HG02610 (cell line): ENCODE data around the gene TUSC2.
A peak's percentile ranks its signal among the peaks of the same experiment; 100 is the strongest.

ENCODE experiments used
- ATAC-seq: cut with Tn5 transposase; IDR thresholded peaks from one replicate; pipeline ENCODE4 v1.9.1; 2021; ENCODE audit warnings: mild to moderate bottlenecking, moderate library complexity; ENCODE audit not compliant: unreplicated experiment

Gene TUSC2

DNA sequence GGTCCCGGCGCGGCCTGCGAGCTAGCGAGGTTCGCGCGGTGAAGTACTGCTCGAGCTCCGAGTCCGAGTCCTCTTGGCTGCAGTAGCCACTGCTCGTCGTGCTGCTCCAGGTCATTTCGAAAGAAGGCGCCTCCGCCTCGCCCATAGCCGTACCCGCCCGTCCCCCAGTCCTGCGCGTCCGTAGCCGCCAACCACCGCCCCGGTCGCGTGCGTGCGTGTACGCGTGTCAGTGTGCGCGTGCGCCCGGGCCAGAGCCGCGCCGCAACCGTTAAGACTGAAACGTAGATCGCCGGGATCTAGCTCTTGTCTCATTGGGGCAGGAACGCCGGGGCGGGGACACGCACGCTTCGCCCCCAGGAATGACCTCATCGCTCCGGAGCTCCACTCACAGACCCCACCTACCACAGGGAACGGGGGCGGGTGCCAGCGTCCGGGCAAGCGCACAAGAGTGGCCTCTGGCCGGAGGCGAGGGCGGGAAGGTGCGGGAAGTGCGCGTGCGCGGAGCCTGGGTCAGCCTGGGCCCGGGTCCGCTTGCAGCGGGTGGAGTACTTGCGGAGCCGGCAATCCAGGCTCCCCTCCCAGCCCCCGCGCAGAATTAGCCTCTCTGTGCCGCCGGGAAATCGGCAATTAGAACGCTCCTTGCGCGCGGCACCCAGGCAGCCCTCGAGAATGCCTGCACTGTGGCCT is 9.3 kb upstream of the TUSC2 start:
- ATAC-seq: peak; percentile 72

DNA sequence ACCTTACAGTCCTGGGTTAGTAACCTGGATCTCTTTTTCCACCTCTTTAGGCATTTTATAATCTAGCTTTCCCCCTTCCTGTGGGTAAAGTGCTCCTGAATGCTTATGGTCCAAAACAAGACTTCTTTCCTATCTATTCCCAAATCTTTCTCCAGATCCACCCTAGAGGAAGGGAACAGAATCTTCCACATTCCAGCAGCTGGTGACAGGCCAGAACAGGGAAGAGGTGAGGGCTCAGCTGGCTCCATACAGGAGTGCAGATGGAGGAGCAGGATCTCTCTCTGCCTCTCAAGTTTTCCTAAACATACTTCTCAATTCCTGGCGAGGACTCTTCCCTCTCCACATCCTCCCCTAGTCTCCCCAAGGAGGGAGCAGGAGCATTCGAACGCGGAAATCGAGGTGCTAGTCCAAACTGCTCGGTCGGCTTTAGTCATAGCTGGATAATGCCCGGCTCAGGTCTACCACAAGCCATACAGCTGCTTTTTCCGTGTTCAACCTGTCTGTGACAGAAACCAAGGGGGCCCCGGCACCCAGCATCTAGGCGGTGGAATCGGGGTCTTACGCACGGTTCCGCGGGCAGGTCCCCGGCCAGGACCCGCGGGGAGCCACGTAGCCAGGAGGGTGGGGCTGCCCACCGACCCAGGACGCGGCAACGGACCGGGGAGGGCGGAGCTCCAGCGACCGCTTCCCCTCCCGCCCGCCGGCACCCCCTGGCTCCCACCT is 8.6 kb upstream of the TUSC2 start:
- ATAC-seq: peak; percentile 27

- no peak for ATAC-seq
Measured at GRCh38 chr3:50334339-50335075, 6.5 kb upstream of the TUSC2 start.

DNA sequence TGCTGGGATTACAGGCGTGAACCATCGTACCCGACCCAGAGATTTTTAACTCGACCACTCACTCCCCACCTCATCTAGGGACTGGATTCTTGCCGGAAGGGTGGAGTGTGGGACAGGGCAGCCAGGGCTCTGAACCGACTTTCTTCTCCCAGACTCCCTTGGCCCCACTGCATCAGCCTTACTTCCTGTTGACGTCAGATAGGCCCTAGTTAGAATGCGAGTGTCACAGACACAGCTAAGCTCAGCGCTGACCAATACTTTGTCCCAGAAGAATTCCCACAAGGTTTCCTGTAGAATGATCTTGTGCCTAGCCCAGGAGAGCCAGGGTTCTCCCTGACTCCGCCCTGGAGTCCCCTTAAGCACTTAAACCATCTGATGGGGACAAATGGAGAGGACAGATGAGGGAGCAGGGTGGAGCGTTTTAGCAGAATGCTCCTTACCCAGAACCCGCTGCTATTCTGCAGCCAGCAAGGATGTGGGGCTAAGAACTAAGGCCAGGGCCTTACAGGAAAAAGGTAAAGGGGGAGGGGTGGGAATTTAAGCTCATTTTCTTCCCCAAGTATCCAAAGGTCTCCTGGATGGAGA is 5.8 kb upstream of the TUSC2 start:
- no peak for ATAC-seq

- no peak for ATAC-seq
Measured at GRCh38 chr3:50331364-50331907, 3.4 kb upstream of the TUSC2 start.

GRCh38 chr3:50330330-50330729 is 2.3 kb upstream of the TUSC2 start:
- ATAC-seq: no peak

DNA sequence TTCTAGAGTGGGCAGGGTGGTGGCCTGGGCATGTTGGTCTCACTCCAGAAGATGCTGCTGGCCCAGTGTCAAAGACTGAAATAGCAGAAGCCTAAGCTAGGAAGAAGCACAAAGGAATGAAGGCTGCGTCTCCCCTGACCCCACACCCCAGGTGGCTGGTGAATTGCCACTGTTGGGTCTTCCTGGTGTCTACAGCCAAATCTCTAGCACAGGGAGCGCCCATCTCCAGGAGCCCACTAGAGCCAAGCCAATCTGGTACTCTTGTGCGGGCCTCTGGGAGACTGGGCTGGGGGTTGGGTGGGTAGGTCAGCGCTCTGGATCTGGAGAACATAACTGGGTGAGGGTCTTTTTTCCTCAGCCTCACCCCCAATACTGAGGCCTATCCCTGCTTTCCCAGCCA is 894 bp downstream of the TUSC2 start:
- no peak for ATAC-seq

- no peak for ATAC-seq
Measured at GRCh38 chr3:50326182-50326541, 1.9 kb downstream of the TUSC2 start.

- no peak for ATAC-seq
Measured at GRCh38 chr3:50325497-50326181, 2.4 kb downstream of the TUSC2 start.

DNA sequence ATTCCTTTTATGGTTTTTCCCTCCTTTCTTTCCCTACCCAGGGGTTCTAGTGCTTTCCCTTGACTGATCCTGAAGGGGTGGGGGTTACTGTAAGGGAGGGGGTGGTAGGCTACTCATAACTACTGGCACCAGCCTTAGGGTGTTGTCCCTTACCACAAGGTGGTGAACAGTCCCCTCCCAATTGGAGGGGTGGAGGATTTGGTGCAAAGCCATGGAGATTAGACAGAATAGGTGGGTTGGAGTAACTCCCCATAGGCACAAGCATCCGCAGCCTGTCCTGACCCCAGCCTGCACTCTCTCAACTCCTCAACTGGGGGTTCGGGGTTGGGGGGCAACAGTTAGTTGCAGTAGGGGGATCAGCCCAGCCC is 2.9 kb downstream of the TUSC2 start:
- no peak for ATAC-seq

GRCh38 chr3:50324351-50325112 is 3.5 kb downstream of the TUSC2 start:
- ATAC-seq: peak; percentile 21

DNA sequence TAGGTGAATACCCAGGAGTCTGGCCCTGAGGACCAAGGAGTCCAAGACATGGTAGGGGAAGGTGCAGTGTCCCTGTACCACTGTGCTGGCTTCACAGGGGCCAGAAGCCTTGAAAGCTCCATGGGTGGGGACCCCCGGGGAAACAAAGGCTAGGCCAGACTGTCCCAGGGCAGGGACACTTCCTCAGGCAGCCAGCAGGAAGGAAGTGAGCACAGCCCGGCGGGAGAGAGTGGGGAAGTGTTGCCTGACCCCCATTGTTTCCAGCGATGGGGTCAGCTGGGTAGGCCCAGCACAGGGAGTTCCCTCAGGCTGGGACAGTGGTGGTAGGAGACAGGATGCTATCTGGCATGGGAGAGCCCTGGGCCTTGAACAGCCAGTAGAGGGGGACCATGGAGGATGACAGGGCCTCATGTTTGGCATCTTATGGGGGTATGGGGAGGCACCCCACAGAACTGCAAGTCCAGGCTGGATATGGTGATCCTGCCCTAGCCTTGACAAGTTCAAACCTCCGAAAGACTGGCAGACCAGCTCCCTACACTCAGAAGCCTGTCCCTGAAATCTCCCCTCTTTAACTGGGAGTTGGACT is 4.3 kb downstream of the TUSC2 start:
- ATAC-seq: no peak

DNA sequence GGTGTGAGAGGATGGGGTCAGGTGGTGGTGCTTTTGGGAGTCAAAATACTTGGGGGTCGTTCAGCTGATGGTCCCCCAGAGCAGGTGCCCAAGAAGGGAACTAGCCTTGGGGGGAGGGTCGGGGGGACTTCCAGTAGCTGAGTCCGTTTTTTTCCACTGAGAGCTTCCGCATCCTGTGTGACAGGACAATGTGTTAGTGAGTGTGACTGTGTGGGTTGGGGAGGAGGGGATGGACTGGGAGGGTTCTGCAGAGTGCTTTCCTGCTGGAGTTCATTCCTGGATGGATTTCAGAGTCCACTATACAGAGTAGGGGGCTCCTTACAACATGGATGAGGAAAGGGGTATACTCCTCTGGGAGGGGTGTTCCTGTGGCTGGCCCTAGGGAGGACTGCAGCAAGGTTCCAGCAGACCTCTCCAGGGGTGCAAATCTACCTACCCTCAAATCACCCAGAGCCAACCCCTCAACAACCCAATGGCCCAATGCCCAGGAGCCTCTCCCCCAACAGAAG is 4.9 kb downstream of the TUSC2 start:
- ATAC-seq: no peak

DNA sequence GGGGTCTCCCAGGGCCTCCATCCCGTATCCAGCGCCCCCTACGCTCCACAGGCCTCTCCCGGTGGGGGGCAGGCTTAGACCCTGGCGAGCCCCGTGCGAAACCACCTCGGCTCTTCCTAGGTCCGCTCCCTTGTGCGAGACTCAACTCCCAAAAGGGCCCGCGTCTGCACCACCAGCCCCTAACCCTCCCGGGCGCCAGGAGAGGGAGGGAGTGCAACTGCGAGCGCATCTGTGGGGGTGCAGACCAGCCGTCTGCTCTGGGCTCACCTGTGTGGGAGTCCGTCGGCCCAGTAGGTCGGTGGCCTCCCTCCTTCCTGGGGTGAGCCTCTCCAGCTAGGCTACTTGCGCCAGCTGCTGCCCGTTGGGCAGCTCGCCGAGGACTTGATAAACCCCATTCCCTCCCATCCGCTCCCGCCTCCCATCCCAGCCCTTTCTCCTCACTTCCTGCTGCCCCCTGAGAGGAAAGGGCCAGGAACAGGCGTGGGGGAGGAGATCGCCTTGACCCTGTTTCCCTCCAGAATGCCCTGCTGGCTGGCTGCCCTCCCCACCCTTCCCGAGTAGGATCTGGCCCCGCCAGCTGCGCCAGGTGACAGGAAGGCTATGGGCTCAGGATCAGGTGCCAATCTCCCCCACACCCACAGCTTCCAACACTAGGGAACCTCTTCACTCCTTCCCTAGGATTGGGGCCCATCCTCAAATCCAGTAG is 5.5 kb downstream of the TUSC2 start, which contains the start of gene HYAL2:
Gene HYAL2 (minus strand): TSS at position 360 of the 706 bp plus-strand sequence. CDS start 2,256 bp downstream, outside the sequence.
- ATAC-seq: no peak

- ATAC-seq: no peak
Measured at GRCh38 chr3:50322115-50322385, 6.0 kb downstream of the TUSC2 start.

GRCh38 chr3:50321336-50322114 is 6.5 kb downstream of the TUSC2 start:
- peak; percentile 80 for ATAC-seq

- ATAC-seq: peak; percentile 42
Measured at GRCh38 chr3:50320853-50321335, 7.1 kb downstream of the TUSC2 start.
